Ishikawa (cell line): ENCODE measurements around the gene PLA2G4A.

ENCODE experiments used
- RAD21 ChIP-seq: IDR thresholded peaks from 2 replicates; pipeline ENCODE4 v1.6.1; 2012; ENCODE audit warnings: low read depth
- YY1 ChIP-seq: IDR thresholded peaks from 2 replicates; pipeline ENCODE4 v1.6.1; 2012; ENCODE audit warnings: low read depth
- TF ChIP-seq, protein P1 (sequence below): IDR thresholded peaks from 2 replicates; pipeline ENCODE4 v1.6.1; 2012
- TF ChIP-seq, protein P2 (sequence below): IDR thresholded peaks from 2 replicates; pipeline ENCODE4 v1.6.1; 2012; ENCODE audit warnings: low read depth, mild to moderate bottlenecking
- TF ChIP-seq, protein P3 (sequence below): IDR thresholded peaks from 2 replicates; pipeline ENCODE4 v1.6.1; 2012

DNA sequence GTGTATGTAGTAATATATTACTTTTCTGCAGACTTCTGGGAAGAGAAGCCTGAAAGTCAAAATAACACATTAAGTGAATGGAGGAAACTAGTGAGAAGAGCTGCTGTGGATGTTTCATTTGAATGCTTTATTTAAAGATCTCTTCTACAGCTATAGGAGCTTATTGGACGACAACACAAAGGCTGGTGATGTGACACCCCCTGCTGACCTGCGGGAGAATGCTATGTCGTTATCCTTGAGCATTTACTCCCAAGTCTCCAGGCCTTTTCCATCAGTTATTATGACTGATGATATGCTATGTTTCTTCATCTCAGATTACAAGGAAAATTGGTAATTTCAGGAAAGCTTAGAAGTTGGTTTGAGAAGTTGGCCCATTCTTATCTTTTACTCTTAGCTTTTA lies 22.3 kb upstream of the PLA2G4A start:
- TF ChIP-seq YY1 (no peak), RAD21 (no peak)
- TF ChIP-seq, protein P1, sequence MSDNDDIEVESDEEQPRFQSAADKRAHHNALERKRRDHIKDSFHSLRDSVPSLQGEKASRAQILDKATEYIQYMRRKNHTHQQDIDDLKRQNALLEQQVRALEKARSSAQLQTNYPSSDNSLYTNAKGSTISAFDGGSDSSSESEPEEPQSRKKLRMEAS = no peak
- TF ChIP-seq, protein P2, sequence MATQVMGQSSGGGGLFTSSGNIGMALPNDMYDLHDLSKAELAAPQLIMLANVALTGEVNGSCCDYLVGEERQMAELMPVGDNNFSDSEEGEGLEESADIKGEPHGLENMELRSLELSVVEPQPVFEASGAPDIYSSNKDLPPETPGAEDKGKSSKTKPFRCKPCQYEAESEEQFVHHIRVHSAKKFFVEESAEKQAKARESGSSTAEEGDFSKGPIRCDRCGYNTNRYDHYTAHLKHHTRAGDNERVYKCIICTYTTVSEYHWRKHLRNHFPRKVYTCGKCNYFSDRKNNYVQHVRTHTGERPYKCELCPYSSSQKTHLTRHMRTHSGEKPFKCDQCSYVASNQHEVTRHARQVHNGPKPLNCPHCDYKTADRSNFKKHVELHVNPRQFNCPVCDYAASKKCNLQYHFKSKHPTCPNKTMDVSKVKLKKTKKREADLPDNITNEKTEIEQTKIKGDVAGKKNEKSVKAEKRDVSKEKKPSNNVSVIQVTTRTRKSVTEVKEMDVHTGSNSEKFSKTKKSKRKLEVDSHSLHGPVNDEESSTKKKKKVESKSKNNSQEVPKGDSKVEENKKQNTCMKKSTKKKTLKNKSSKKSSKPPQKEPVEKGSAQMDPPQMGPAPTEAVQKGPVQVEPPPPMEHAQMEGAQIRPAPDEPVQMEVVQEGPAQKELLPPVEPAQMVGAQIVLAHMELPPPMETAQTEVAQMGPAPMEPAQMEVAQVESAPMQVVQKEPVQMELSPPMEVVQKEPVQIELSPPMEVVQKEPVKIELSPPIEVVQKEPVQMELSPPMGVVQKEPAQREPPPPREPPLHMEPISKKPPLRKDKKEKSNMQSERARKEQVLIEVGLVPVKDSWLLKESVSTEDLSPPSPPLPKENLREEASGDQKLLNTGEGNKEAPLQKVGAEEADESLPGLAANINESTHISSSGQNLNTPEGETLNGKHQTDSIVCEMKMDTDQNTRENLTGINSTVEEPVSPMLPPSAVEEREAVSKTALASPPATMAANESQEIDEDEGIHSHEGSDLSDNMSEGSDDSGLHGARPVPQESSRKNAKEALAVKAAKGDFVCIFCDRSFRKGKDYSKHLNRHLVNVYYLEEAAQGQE = no peak
- TF ChIP-seq, protein P3, sequence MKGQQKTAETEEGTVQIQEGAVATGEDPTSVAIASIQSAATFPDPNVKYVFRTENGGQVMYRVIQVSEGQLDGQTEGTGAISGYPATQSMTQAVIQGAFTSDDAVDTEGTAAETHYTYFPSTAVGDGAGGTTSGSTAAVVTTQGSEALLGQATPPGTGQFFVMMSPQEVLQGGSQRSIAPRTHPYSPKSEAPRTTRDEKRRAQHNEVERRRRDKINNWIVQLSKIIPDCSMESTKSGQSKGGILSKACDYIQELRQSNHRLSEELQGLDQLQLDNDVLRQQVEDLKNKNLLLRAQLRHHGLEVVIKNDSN = no peak
